GM12878 (cell line): ENCODE measurements around the gene KCNE4. TPM values are rescaled to one million over a fixed set of nuclear protein-coding genes. Genes with fewer than 3 reads are reported as not detected.

ENCODE experiments used
- ATAC-seq: fragments of 200-7000 bp; cut with Tn5 transposase; 3 replicates; pipeline ENCODE4 v1.9.1; 2020; ENCODE audit warnings: mild to moderate bottlenecking, moderate library complexity
- BruUV-seq: library from RNA; stranded (reverse); fragments of 400-500 nt; replicated peaks from 2 replicates; lab custom pipeline; 2021; lab: Mats Ljungman, UMichigan
- CTCF ChIA-PET: fragments of 300-600 bp; sonication (Branson Sonifier 250); formaldehyde crosslinking; extraction: SDS; loops from one replicate; lab custom pipeline; 2021; ENCODE audit warnings: inconsistent platforms; lab: Yijun Ruan, JAX
- POLR2A ChIA-PET: fragments of 350-600 bp; formaldehyde crosslinking; extraction: SDS; loops from one replicate; lab custom pipeline; 2021; ENCODE audit warnings: inconsistent platforms; lab: Charles Lee
- RAD21 ChIA-PET: fragments of 300-600 bp; sonication (Branson Sonifier 250); formaldehyde crosslinking; loops from one replicate; lab custom pipeline; 2023; ENCODE audit warnings: antibody characterized with exemption; ENCODE audit not compliant: unreplicated experiment; lab: Charles Lee
- SMC1A ChIA-PET: fragments of 300-600 bp; sonication (Branson Sonifier 250); formaldehyde crosslinking; loops from one replicate; lab custom pipeline; 2023; ENCODE audit not compliant: unreplicated experiment, uncharacterized antibody; lab: Charles Lee
- DNase-seq: peaks from one replicate; pipeline ENCODE4 v3.0.0-alpha.2; 2011; ENCODE audit warnings: low read depth, low spot score
- FAIRE-seq: peaks from 3 replicates; lab custom pipeline; 2011; peaks lifted over from hg19 to GRCh38; lab: Jason Lieb, UNC
- H2AFZ ChIP-seq: 2 replicates; pipeline ENCODE4 v1.6.0; 2011; ENCODE audit warnings: low read depth, low read length, control low read depth; ENCODE audit not compliant: control insufficient read depth
- H3K27ac ChIP-seq: 2 replicates; pipeline ENCODE4 v1.5.1; 2011; ENCODE audit warnings: control low read depth; ENCODE audit not compliant: control insufficient read depth, insufficient read depth
- H3K27me3 ChIP-seq, 2 experiments: replicated peaks in 1 of 2; 2 replicates each; pipeline versions ENCODE4 v1.6.0 to v1.6.1; 2011; ENCODE audit warnings: low read length in 1 of 2; ENCODE audit not compliant: control insufficient read depth in 2 of 2, insufficient read depth in 2 of 2
- H3K36me3 ChIP-seq, 2 experiments: 2 replicates each; pipeline ENCODE4 v1.5.1; 2011; ENCODE audit warnings: low read length in 1 of 2; ENCODE audit not compliant: control insufficient read depth in 2 of 2, insufficient read depth in 2 of 2
- H3K4me1 ChIP-seq: 2 replicates; pipeline ENCODE4 v1.6.1; 2011; ENCODE audit warnings: mild to moderate bottlenecking, low read length, moderate library complexity, mixed read lengths; ENCODE audit not compliant: control insufficient read depth, insufficient read depth
- H3K4me2 ChIP-seq: 2 replicates; pipeline ENCODE4 v1.6.0; 2011; ENCODE audit warnings: control low read depth; ENCODE audit not compliant: control insufficient read depth, insufficient read depth
- H3K4me3 ChIP-seq: fragments of 200-600 bp; sonication (generic); 2 replicates; pipeline ENCODE4 v1.5.1; 2016
- H3K79me2 ChIP-seq: 2 replicates; pipeline ENCODE4 v1.6.0; 2011; ENCODE audit warnings: low read length; ENCODE audit not compliant: control insufficient read depth, insufficient read depth
- H3K9ac ChIP-seq: 2 replicates; pipeline ENCODE4 v1.8.0; 2011; ENCODE audit warnings: low read length, control low read depth, mixed read lengths; ENCODE audit not compliant: control insufficient read depth, insufficient read depth
- H3K9me3 ChIP-seq: replicated peaks from 3 replicates; pipeline ENCODE4 v1.5.1; 2011; ENCODE audit warnings: mild to moderate bottlenecking, low read length; ENCODE audit not compliant: control insufficient read depth, insufficient read depth
- H4K20me1 ChIP-seq: 2 replicates; pipeline ENCODE4 v1.6.0; 2011; ENCODE audit not compliant: control insufficient read depth, insufficient read depth
- BMI1 ChIP-seq: fragments of 450-650 bp; IDR thresholded peaks from 2 replicates; pipeline ENCODE4 v1.6.1; 2016; ENCODE audit warnings: mild to moderate bottlenecking, moderate library complexity, borderline replicate concordance
- DPF2 ChIP-seq: fragments of 450-650 bp; IDR thresholded peaks from 2 replicates; pipeline ENCODE4 v1.6.1; 2017; ENCODE audit warnings: mild to moderate bottlenecking
- GATAD2B ChIP-seq: fragments of 450-650 bp; conservative IDR thresholded peaks from 2 replicates; pipeline ENCODE4 v1.6.1; 2017; ENCODE audit warnings: low read depth, mild to moderate bottlenecking, moderate library complexity
- HDAC6 ChIP-seq: fragments of 200-600 bp; sonication (generic); IDR thresholded peaks from one replicate; pipeline ENCODE4 v1.8.0; 2017; ENCODE audit warnings: antibody characterized with exemption; ENCODE audit not compliant: unreplicated experiment
- SRF ChIP-seq, 2 experiments: IDR thresholded peaks; 2 replicates each; pipeline ENCODE4 v1.6.1; 2011; ENCODE audit warnings: low read depth in 2 of 2, low read length in 2 of 2, mild to moderate bottlenecking in 1 of 2, moderate library complexity in 1 of 2
- YY1 ChIP-seq: IDR thresholded peaks from 2 replicates; pipeline ENCODE4 v1.6.1; 2011; ENCODE audit warnings: low read depth, mild to moderate bottlenecking, low read length
- WGBS: methylation state at CpG from one replicate; pipeline ENCODE4 v1.1.6; 2016; ENCODE audit warnings: low lambda C conversion rate; ENCODE audit not compliant: insufficient replicate concordance, insufficient coverage; ENCODE audit errors: missing lambda C conversion rate; 5-methylcytosine and 5-hydroxymethylcytosine counted together
- in situ Hi-C: fragments of 300-500 bp; cut with MboI; formaldehyde crosslinking; loops from 9 replicates; pipeline ENCODE4 v1.14.3; 2018; ENCODE audit warnings: mixed read lengths
- intact Hi-C: fragments of 100-400 bp; cut with micrococcal nuclease; formaldehyde crosslinking; loops from one replicate; pipeline ENCODE4 v1.14.2; 2022; ENCODE audit not compliant: unreplicated experiment
- polyA plus RNA-seq, 11 experiments: library from polyadenylated mRNA; depleted of rRNA in 4 of 11; unstranded in 6 of 11; stranded (reverse) in 5 of 11; fragments of >200 nt; fragmentation: Nextera tagmentation in 4 of 11; fragmentation: Illumina TruSeq in 1 of 11; extraction: Ambion mirVana in 4 of 11; extraction: Trizol in 1 of 11; gene quantifications; 1 replicate in 1 of 11; 2 replicates in 10 of 11; pipeline versions ENCODE4 v1.2.1 to v1.2.3, GENCODE V29; 2011 to 2016; ENCODE audit warnings: inconsistent platforms in 2 of 11, missing spikeins in 2 of 11, low read depth in 1 of 11
- total RNA-seq, 4 experiments: library from RNA; depleted of rRNA in 3 of 4; stranded (reverse); fragments of >200 nt in 3 of 4; fragmentation: Illumina TruSeq in 1 of 4; extraction: Trizol in 1 of 4; gene quantifications; 2 replicates each; pipeline versions ENCODE4 v1.2.1 to v1.2.3, GENCODE V29; 2013 to 2021
- TF ChIP-seq, protein P1 (sequence below): fragments of 450-650 bp; IDR thresholded peaks from 2 replicates; pipeline ENCODE4 v1.6.1; 2017; ENCODE audit warnings: mild to moderate bottlenecking, moderate library complexity
- TF ChIP-seq, protein P2 (sequence below), 3 experiments: IDR thresholded peaks in 2 of 3; conservative IDR thresholded peaks in 1 of 3; 2 replicates each; pipeline ENCODE4 v1.5.1; 2011; ENCODE audit warnings: low read depth in 3 of 3, low read length in 3 of 3, mild to moderate bottlenecking in 3 of 3, control low read depth in 2 of 3, moderate library complexity in 2 of 3, inconsistent platforms in 1 of 3, mixed read lengths in 1 of 3; ENCODE audit not compliant: control insufficient read depth in 2 of 3, insufficient read depth in 1 of 3; ENCODE audit errors: extremely low read depth in 1 of 3
- TF ChIP-seq, protein P3 (sequence below): fragments of 450-650 bp; formaldehyde crosslinking; IDR thresholded peaks from 2 replicates; pipeline ENCODE4 v1.5.0; 2022; ENCODE audit warnings: mild to moderate bottlenecking, missing genetic modification characterization

Gene KCNE4
- total and polyA plus RNA-seq, 10 of the 15 experiments (the other 5 are each of a cell fraction or from before 2014, with no cell fraction given): 0.30 TPM; not detected in 9

DNA sequence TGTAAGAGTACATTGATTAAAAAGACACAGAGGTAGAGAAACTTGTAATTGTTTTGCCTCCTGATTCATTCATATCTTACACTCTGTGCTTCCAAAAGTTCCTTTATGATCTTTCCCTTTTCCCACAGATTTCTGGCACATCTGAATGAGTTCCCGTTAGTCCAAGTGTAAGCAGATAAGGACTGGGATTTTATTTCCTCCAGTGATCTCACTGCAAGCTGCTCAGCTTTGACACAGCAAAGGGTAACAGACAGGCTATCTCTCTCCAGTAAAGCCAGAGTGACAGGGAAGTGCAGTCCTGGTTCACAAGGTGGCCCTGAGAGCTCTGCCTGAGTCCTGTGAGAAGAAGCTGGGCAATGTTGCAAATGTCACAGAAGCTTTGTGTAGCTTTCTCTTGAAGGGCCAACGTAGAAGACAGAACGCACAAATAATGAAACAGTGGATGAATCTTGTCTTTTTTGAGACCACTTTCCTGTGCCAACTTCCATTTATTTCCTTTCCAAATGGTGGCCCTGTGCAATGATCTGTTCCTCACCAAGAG lies 32.5 kb upstream of the KCNE4 start (continued):
- TF ChIP-seq DPF2 (no peak), YY1 (no peak)

DNA sequence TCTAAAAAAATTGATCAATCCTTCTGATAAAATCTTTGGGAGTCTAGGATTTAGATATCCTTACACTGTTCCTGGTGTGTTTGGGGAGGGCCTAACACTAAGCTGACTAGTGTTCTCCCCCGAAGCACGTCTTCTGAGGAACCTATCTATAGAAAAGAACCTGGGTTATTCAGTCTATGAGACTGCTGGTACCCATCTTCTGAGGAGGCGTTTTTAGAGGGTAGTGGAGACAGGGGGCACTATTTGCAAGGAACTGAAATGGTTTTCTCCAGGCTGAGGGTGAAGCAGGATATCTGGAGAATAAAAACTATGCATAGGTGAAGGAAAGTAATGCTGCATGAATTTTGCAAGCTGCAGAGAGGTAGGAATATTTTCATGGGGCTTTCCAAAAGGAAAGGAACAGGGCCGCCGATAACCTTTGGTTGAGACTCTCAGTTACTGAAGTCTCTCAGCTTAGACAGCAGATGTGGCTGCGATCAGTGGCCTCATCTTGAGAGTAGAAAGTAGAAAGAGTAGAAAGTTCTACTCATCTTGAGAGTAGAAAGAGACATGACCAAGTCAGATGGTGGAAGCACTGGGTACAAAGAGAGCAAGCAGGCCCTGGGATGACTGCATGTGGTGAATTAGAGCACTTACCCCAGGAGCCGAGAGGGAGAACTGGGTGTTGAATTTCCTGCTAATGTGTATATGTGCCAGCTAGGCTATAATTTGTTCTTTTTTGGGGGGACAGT lies 31.8 kb upstream of the KCNE4 start:
- no peak overlapping the region for H3K4me3 ChIP-seq
- ChIA-PET POLR2A (no interaction called here), CTCF (no interaction called here), SMC1A (no interaction called here), RAD21 (no interaction called here)
- no peaks in the 10 kb centered on the region for H3K79me2 ChIP-seq
- no peaks in the 10 kb centered on the region for H3K4me1 ChIP-seq
- intact Hi-C loops (no loop called here), in situ Hi-C loops (no loop called here)
- FAIRE-seq (no peak), DNase-seq (no peak), ATAC-seq (peak; percentile 38)
- no peak overlapping the region for H2AFZ ChIP-seq
- WGBS: 7% methylated on average over 7 of the region's 7 CpGs
- H3K9me3 ChIP-seq: no peaks in the 10 kb centered on the region; the same call in 2 of the 3 replicates
- H4K20me1 ChIP-seq: no peaks in the 10 kb centered on the region
- TF ChIP-seq YY1 (no peak), DPF2 (no peak), HDAC6 (no peak), GATAD2B (no peak), SRF (IDR thresholded peaks at IDR 0.05; ENCODE audit: low read depth in 2 of 2, low read length in 2 of 2) (no peak), BMI1 (no peak)
- TF ChIP-seq, protein P1, sequence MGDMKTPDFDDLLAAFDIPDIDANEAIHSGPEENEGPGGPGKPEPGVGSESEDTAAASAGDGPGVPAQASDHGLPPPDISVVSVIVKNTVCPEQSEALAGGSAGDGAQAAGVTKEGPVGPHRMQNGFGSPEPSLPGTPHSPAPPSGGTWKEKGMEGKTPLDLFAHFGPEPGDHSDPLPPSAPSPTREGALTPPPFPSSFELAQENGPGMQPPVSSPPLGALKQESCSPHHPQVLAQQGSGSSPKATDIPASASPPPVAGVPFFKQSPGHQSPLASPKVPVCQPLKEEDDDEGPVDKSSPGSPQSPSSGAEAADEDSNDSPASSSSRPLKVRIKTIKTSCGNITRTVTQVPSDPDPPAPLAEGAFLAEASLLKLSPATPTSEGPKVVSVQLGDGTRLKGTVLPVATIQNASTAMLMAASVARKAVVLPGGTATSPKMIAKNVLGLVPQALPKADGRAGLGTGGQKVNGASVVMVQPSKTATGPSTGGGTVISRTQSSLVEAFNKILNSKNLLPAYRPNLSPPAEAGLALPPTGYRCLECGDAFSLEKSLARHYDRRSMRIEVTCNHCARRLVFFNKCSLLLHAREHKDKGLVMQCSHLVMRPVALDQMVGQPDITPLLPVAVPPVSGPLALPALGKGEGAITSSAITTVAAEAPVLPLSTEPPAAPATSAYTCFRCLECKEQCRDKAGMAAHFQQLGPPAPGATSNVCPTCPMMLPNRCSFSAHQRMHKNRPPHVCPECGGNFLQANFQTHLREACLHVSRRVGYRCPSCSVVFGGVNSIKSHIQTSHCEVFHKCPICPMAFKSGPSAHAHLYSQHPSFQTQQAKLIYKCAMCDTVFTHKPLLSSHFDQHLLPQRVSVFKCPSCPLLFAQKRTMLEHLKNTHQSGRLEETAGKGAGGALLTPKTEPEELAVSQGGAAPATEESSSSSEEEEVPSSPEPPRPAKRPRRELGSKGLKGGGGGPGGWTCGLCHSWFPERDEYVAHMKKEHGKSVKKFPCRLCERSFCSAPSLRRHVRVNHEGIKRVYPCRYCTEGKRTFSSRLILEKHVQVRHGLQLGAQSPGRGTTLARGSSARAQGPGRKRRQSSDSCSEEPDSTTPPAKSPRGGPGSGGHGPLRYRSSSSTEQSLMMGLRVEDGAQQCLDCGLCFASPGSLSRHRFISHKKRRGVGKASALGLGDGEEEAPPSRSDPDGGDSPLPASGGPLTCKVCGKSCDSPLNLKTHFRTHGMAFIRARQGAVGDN: no peak
- TF ChIP-seq, protein P2, sequence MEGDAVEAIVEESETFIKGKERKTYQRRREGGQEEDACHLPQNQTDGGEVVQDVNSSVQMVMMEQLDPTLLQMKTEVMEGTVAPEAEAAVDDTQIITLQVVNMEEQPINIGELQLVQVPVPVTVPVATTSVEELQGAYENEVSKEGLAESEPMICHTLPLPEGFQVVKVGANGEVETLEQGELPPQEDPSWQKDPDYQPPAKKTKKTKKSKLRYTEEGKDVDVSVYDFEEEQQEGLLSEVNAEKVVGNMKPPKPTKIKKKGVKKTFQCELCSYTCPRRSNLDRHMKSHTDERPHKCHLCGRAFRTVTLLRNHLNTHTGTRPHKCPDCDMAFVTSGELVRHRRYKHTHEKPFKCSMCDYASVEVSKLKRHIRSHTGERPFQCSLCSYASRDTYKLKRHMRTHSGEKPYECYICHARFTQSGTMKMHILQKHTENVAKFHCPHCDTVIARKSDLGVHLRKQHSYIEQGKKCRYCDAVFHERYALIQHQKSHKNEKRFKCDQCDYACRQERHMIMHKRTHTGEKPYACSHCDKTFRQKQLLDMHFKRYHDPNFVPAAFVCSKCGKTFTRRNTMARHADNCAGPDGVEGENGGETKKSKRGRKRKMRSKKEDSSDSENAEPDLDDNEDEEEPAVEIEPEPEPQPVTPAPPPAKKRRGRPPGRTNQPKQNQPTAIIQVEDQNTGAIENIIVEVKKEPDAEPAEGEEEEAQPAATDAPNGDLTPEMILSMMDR (IDR thresholded peaks at IDR 0.05 in 2 of 3, conservative IDR thresholded peaks at IDR 0.05 in 1 of 3; ENCODE audit: control insufficient read depth in 2 of 3, extremely low read depth in 1 of 3, insufficient read depth in 1 of 3, low read depth in 3 of 3, low read length in 3 of 3): 0 out of 6 replicates have a peak, but pooled peaks of 1 of the 3 experiments have one; percentile 2
- TF ChIP-seq, protein P3, sequence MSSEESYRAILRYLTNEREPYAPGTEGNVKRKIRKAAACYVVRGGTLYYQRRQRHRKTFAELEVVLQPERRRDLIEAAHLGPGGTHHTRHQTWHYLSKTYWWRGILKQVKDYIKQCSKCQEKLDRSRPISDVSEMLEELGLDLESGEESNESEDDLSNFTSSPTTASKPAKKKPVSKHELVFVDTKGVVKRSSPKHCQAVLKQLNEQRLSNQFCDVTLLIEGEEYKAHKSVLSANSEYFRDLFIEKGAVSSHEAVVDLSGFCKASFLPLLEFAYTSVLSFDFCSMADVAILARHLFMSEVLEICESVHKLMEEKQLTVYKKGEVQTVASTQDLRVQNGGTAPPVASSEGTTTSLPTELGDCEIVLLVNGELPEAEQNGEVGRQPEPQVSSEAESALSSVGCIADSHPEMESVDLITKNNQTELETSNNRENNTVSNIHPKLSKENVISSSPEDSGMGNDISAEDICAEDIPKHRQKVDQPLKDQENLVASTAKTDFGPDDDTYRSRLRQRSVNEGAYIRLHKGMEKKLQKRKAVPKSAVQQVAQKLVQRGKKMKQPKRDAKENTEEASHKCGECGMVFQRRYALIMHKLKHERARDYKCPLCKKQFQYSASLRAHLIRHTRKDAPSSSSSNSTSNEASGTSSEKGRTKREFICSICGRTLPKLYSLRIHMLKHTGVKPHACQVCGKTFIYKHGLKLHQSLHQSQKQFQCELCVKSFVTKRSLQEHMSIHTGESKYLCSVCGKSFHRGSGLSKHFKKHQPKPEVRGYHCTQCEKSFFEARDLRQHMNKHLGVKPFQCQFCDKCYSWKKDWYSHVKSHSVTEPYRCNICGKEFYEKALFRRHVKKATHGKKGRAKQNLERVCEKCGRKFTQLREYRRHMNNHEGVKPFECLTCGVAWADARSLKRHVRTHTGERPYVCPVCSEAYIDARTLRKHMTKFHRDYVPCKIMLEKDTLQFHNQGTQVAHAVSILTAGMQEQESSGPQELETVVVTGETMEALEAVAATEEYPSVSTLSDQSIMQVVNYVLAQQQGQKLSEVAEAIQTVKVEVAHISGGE: no peak
- H3K9ac ChIP-seq: no peak overlapping the region
- no TSS peak for BruUV-seq
- H3K4me2 ChIP-seq: peak overlapping the region; percentile 9; the same call in 1 of the 2 replicates
- H3K27me3 ChIP-seq: no peaks in the 10 kb centered on the region
- H3K36me3 ChIP-seq: no peaks in the 10 kb centered on the region
- no peak overlapping the region for H3K27ac ChIP-seq
